ENCODE measurements around the gene SMIM24.
"Not testable (repeated sequence)": the region's sequence is repeated elsewhere in the genome, so short reads cannot be mapped to it uniquely, and the experiment has no call there.

The SMIM24 gene

GRCh38 chr19:3513229-3514140 lies 33.2 kb upstream of the SMIM24 start:
- no peak for DNase-seq

- no peak for DNase-seq
Measured at GRCh38 chr19:3512562-3513228, 32.4 kb upstream of the SMIM24 start.

GRCh38 chr19:3511506-3512251 lies 31.4 kb upstream of the SMIM24 start:
- DNase-seq = no peak

GRCh38 chr19:3510727-3511126 lies 30.4 kb upstream of the SMIM24 start:
- DNase-seq = no peak

- no peak for DNase-seq
Measured at GRCh38 chr19:3509566-3509989, 29.3 kb upstream of the SMIM24 start.

GRCh38 chr19:3508771-3509535 lies 28.6 kb upstream of the SMIM24 start:
- DNase-seq = no peak

GRCh38 chr19:3508121-3508661 lies 27.9 kb upstream of the SMIM24 start:
- not testable (repeated sequence) for DNase-seq

- no peak for DNase-seq
Measured at GRCh38 chr19:3507371-3508120, 27.2 kb upstream of the SMIM24 start.

- no peak for DNase-seq
Measured at GRCh38 chr19:3506384-3507340, 26.3 kb upstream of the SMIM24 start.

- peak; percentile 92 for DNase-seq
Measured at GRCh38 chr19:3505598-3506383, 25.5 kb upstream of the SMIM24 start, which contains the start of gene FZR1. FZR1 (plus strand) TSS chr19:3506311; CDS start chr19:3522990, 16,679 bp downstream.

GRCh38 chr19:3504735-3505134 lies 24.4 kb upstream of the SMIM24 start:
- no peak for DNase-seq

- DNase-seq = no peak
Measured at GRCh38 chr19:3503036-3503572, 22.8 kb upstream of the SMIM24 start.

- no peak for DNase-seq
Measured at GRCh38 chr19:3501780-3502179, 21.5 kb upstream of the SMIM24 start.

GRCh38 chr19:3500429-3501101 lies 20.2 kb upstream of the SMIM24 start, which contains the start of gene DOHH:
DOHH (minus strand) TSS chr19:3500674; CDS start chr19:3496814, 3,860 bp downstream.
- DNase-seq = peak; percentile 97

- DNase-seq = no peak
Measured at GRCh38 chr19:3499738-3500428, 19.6 kb upstream of the SMIM24 start.

- DNase-seq = no peak
Measured at GRCh38 chr19:3497757-3498520, 17.6 kb upstream of the SMIM24 start.
